ENCODE measurements around the gene DEXI. TPM values are rescaled to one million over a fixed set of nuclear protein-coding genes. Genes with fewer than 3 reads are reported as not detected.
A peak's percentile ranks its signal among the peaks of the same experiment; 100 is the strongest.

The DEXI gene
- total and polyA plus RNA-seq, 9 of the 15 experiments (the other 6 are each of a cell fraction or from before 2014, with no cell fraction given) = 2.9 to 40.1 (median 22.0) TPM

DNA sequence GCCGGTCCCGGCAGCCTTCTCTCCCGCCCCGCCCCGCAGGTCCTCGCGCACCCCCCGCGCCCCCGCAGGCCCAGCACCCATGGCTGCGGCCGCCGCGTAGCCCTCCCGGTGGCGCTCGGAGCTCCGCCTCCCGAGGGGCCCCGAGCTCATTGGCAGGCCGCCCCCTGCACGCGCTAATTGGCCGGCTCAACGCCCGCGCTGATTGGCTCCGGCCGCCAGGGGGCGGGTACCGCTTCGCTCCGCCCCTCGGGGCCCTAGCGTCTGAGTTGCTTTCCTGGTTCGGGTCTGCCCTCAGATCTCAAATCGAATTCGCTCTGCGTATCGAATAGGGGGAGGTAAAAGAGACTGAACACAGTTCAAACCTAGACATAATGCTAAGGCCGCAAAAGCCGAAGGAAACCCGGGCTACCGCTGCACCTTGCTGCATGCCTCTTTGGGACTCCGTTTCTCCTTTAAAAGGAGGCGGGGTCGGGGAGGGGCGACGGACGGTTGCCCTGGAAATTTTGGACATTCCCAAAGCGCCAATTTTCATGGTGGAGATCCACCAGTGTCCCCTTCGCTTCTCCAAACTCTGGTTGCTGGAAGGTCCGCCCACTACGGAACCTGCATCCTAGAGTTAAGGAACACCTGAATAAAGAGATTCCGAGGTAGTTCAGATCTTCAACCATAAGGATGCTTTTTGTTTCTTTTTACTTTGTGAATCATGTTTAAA, at the start of gene DEXI (continued):
- TF ChIP-seq ILF3 (IDR thresholded peaks at IDR 0.05; ENCODE audit: borderline replicate concordance) = no peak
- TF ChIP-seq KAT2B (IDR thresholded peaks at IDR 0.05; ENCODE audit: low read depth, low read length) = no peak
- TF ChIP-seq, protein P1, sequence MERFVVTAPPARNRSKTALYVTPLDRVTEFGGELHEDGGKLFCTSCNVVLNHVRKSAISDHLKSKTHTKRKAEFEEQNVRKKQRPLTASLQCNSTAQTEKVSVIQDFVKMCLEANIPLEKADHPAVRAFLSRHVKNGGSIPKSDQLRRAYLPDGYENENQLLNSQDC (CRISPR knock-in tag; IDR thresholded peaks at IDR 0.05) = no peak
- TF ChIP-seq TRIM24 (IDR thresholded peaks at IDR 0.05) = no peak
- TF ChIP-seq KDM5B (IDR thresholded peaks at IDR 0.05; ENCODE audit: insufficient replicate concordance, low read depth, low read length) = peak; percentile 34
- no peak for TF ChIP-seq ZNF696 (CRISPR knock-in tag; conservative IDR thresholded peaks at IDR 0.05)
- no peak for TF ChIP-seq ZNF586 (CRISPR knock-in tag; conservative IDR thresholded peaks at IDR 0.05)
- TF ChIP-seq, protein P2, sequence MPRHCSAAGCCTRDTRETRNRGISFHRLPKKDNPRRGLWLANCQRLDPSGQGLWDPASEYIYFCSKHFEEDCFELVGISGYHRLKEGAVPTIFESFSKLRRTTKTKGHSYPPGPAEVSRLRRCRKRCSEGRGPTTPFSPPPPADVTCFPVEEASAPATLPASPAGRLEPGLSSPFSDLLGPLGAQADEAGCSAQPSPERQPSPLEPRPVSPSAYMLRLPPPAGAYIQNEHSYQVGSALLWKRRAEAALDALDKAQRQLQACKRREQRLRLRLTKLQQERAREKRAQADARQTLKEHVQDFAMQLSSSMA (CRISPR knock-in tag; IDR thresholded peaks at IDR 0.05) = no peak
- TF ChIP-seq, protein P3, sequence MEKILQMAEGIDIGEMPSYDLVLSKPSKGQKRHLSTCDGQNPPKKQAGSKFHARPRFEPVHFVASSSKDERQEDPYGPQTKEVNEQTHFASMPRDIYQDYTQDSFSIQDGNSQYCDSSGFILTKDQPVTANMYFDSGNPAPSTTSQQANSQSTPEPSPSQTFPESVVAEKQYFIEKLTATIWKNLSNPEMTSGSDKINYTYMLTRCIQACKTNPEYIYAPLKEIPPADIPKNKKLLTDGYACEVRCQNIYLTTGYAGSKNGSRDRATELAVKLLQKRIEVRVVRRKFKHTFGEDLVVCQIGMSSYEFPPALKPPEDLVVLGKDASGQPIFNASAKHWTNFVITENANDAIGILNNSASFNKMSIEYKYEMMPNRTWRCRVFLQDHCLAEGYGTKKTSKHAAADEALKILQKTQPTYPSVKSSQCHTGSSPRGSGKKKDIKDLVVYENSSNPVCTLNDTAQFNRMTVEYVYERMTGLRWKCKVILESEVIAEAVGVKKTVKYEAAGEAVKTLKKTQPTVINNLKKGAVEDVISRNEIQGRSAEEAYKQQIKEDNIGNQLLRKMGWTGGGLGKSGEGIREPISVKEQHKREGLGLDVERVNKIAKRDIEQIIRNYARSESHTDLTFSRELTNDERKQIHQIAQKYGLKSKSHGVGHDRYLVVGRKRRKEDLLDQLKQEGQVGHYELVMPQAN (IDR thresholded peaks at IDR 0.05; ENCODE audit: borderline replicate concordance) = no peak
- TF ChIP-seq, protein P4, sequence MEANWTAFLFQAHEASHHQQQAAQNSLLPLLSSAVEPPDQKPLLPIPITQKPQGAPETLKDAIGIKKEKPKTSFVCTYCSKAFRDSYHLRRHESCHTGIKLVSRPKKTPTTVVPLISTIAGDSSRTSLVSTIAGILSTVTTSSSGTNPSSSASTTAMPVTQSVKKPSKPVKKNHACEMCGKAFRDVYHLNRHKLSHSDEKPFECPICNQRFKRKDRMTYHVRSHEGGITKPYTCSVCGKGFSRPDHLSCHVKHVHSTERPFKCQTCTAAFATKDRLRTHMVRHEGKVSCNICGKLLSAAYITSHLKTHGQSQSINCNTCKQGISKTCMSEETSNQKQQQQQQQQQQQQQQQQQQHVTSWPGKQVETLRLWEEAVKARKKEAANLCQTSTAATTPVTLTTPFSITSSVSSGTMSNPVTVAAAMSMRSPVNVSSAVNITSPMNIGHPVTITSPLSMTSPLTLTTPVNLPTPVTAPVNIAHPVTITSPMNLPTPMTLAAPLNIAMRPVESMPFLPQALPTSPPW (CRISPR knock-in tag; IDR thresholded peaks at IDR 0.05) = peak; percentile 92
- TF ChIP-seq NR2F6 (CRISPR knock-in tag; IDR thresholded peaks at IDR 0.05) = no peak
- TF ChIP-seq CHD2 (IDR thresholded peaks at IDR 0.05; ENCODE audit: low read depth, low read length) = 0 out of 2 replicates have a peak, but pooled peaks have one; percentile 41
- peak; percentile 89 for TF ChIP-seq SP1 (CRISPR knock-in tag; IDR thresholded peaks at IDR 0.05)
- TF ChIP-seq, protein P5, sequence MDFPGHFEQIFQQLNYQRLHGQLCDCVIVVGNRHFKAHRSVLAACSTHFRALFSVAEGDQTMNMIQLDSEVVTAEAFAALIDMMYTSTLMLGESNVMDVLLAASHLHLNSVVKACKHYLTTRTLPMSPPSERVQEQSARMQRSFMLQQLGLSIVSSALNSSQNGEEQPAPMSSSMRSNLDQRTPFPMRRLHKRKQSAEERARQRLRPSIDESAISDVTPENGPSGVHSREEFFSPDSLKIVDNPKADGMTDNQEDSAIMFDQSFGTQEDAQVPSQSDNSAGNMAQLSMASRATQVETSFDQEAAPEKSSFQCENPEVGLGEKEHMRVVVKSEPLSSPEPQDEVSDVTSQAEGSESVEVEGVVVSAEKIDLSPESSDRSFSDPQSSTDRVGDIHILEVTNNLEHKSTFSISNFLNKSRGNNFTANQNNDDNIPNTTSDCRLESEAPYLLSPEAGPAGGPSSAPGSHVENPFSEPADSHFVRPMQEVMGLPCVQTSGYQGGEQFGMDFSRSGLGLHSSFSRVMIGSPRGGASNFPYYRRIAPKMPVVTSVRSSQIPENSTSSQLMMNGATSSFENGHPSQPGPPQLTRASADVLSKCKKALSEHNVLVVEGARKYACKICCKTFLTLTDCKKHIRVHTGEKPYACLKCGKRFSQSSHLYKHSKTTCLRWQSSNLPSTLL (IDR thresholded peaks at IDR 0.05) = no peak
- no peak for TF ChIP-seq NR2C1 (IDR thresholded peaks at IDR 0.05)
- TF ChIP-seq NR2C1 (tag; IDR thresholded peaks at IDR 0.05) = no peak
- TF ChIP-seq ESRRA (IDR thresholded peaks at IDR 0.05; ENCODE audit: borderline replicate concordance, low read depth) = no peak
- no peak for TF ChIP-seq STAG1 (CRISPR knock-in tag; IDR thresholded peaks at IDR 0.05; ENCODE audit: borderline replicate concordance)
- TF ChIP-seq SPI1 (IDR thresholded peaks at IDR 0.05; ENCODE audit: borderline replicate concordance, low read depth, low read length) = no peak
- no peak for TF ChIP-seq ZNF445 (CRISPR knock-in tag; IDR thresholded peaks at IDR 0.05; ENCODE audit: low read depth)

All from K562 (cell line).